Pulmonary artery endothelial cell (primary cell): ENCODE measurements around the gene ADM5. TPM values are rescaled to one million over a fixed set of nuclear protein-coding genes. Genes with fewer than 3 reads are reported as not detected.

ENCODE experiments used
- total RNA-seq: library from RNA; depleted of rRNA; stranded (reverse); fragments of >200 nt; gene quantifications from 2 replicates; pipeline ENCODE4 v1.2.3, GENCODE V29; 2014

ADM5 gene
- total RNA-seq, 1 donor from 2014 or later = 0.40 TPM

Other genes starting within 250 kb of the ADM5 start
- 0.04 TPM in 1 of 2 replicates, not detected in the other for gene SLC17A7, start 248.1 kb upstream of the ADM5 start, total RNA-seq
- 128 and 170 TPM in 2 replicates for gene PIH1D1, start 237.8 kb upstream of the ADM5 start, total RNA-seq
- 54.9 and 58.8 TPM in 2 replicates for gene ALDH16A1, start 236.4 kb upstream of the ADM5 start, total RNA-seq
- 1.6 and 2.4 TPM in 2 replicates for gene FLT3LG, start 215.4 kb upstream of the ADM5 start, total RNA-seq
- gene RPL13A, start 202.0 kb upstream of the ADM5 start, total RNA-seq = 2,556 and 3,423 TPM in 2 replicates
- gene RPS11, start 193.2 kb upstream of the ADM5 start, total RNA-seq = 1,813 and 2,923 TPM in 2 replicates
- 59.5 and 85.5 TPM in 2 replicates for gene FCGRT, start 176.9 kb upstream of the ADM5 start, total RNA-seq
- 101 and 237 TPM in 2 replicates for gene RCN3, start 161.6 kb upstream of the ADM5 start, total RNA-seq
- gene NOSIP, start 109.0 kb upstream of the ADM5 start, total RNA-seq = 107 and 113 TPM in 2 replicates
- gene PRRG2, start 108.3 kb upstream of the ADM5 start, total RNA-seq = 3.1 and 4.1 TPM in 2 replicates
- gene PRR12, start 98.4 kb upstream of the ADM5 start, total RNA-seq = 1.8 and 2.0 TPM in 2 replicates
- 45.8 and 54.9 TPM in 2 replicates for gene RRAS, start 49.5 kb upstream of the ADM5 start, total RNA-seq
- 10.7 and 12.0 TPM in 2 replicates for gene SCAF1, start 47.4 kb upstream of the ADM5 start, total RNA-seq
- gene IRF3, start 23.7 kb upstream of the ADM5 start, total RNA-seq = 51.4 and 85.1 TPM in 2 replicates
- 6.8 and 11.4 TPM in 2 replicates for gene BCL2L12, start 23.7 kb upstream of the ADM5 start, total RNA-seq
- gene PRMT1, start 12.3 kb upstream of the ADM5 start, total RNA-seq = 476 and 582 TPM in 2 replicates
- gene CPT1C, start 1.5 kb downstream of the ADM5 start, total RNA-seq = 20.0 and 24.7 TPM in 2 replicates
- not detected in 2 replicates for gene TSKS, start 73.7 kb downstream of the ADM5 start, total RNA-seq
- 65.3 and 65.6 TPM in 2 replicates for gene AP2A1, start 77.4 kb downstream of the ADM5 start, total RNA-seq
- 23.9 and 34.9 TPM in 2 replicates for gene FUZ, start 123.7 kb downstream of the ADM5 start, total RNA-seq
- 13.1 and 13.8 TPM in 2 replicates for gene MED25, start 128.7 kb downstream of the ADM5 start, total RNA-seq
- gene PTOV1, start 161.6 kb downstream of the ADM5 start, total RNA-seq = 47.3 and 65.2 TPM in 2 replicates
- 47.2 and 48.2 TPM in 2 replicates for gene PNKP, start 178.0 kb downstream of the ADM5 start, total RNA-seq
- 7.6 and 11.2 TPM in 2 replicates for gene AKT1S1, start 187.8 kb downstream of the ADM5 start, total RNA-seq
- gene TBC1D17, start 188.1 kb downstream of the ADM5 start, total RNA-seq = 7.1 and 7.3 TPM in 2 replicates
- 3.3 and 4.7 TPM in 2 replicates for gene IL4I1, start 207.3 kb downstream of the ADM5 start, total RNA-seq
- gene ATF5, start 239.6 kb downstream of the ADM5 start, total RNA-seq = 5.1 and 5.2 TPM in 2 replicates
- gene NUP62, start 239.9 kb downstream of the ADM5 start, total RNA-seq = 33.8 and 49.8 TPM in 2 replicates